Right forelimb (tissue), 1 donor: ENCODE data around the gene TEX50.
"Not testable (repeated sequence)": the region's sequence is repeated elsewhere in the genome, so short reads cannot be mapped to it uniquely, and the experiment has no call there.

Experiments used
- DNase-seq: peaks from one replicate; pipeline ENCODE4 v3.0.0-alpha.2; 2018

The TEX50 gene

GRCh38 chr1:173635116-173635515, at the start of gene TEX50:
Gene TEX50 (plus strand): TSS chr1:173635338. CDS start chr1:173635522, 184 bp downstream.
- DNase-seq = no peak

GRCh38 chr1:173590557-173590956, 44.6 kb upstream of the TEX50 start:
- DNase-seq = no peak

- DNase-seq = not testable (repeated sequence)
These were observed 44.0 kb upstream of the TEX50 start for GRCh38 chr1:173591138-173591537.

- DNase-seq = no peak
These were observed 38.9 kb upstream of the TEX50 start for GRCh38 chr1:173596097-173596825.

GRCh38 chr1:173601588-173601987, 33.5 kb upstream of the TEX50 start:
- DNase-seq = no peak

- DNase-seq = no peak
These were observed 32.0 kb upstream of the TEX50 start, which contains the start of gene SLC9C2 for GRCh38 chr1:173603056-173603591. Gene SLC9C2 (minus strand): TSS chr1:173603072. CDS start chr1:173601776, 1,296 bp downstream.

- no peak for DNase-seq
These were observed 26.5 kb upstream of the TEX50 start for GRCh38 chr1:173608503-173609216.

- DNase-seq = not testable (repeated sequence)
These were observed 22.1 kb upstream of the TEX50 start for GRCh38 chr1:173613086-173613485.

GRCh38 chr1:173616859-173617258, 18.3 kb upstream of the TEX50 start:
- no peak for DNase-seq

- DNase-seq = no peak
These were observed 7.9 kb upstream of the TEX50 start for GRCh38 chr1:173627269-173627668.

GRCh38 chr1:173628888-173629287, 6.2 kb upstream of the TEX50 start:
- no peak for DNase-seq

GRCh38 chr1:173637236-173638042, 2.3 kb downstream of the TEX50 start:
- DNase-seq = not testable (repeated sequence)

GRCh38 chr1:173638043-173639021, 3.2 kb downstream of the TEX50 start:
- DNase-seq = no peak

GRCh38 chr1:173639102-173639501, 4.0 kb downstream of the TEX50 start:
- DNase-seq = no peak

- not testable (repeated sequence) for DNase-seq
These were observed 7.5 kb downstream of the TEX50 start for GRCh38 chr1:173642450-173643139.

GRCh38 chr1:173646656-173647055, 11.5 kb downstream of the TEX50 start:
- DNase-seq = no peak

- no peak for DNase-seq
These were observed 13.9 kb downstream of the TEX50 start for GRCh38 chr1:173648880-173649605.

GRCh38 chr1:173660306-173660705, 25.2 kb downstream of the TEX50 start:
- no peak for DNase-seq

- DNase-seq = no peak
These were observed 26.1 kb downstream of the TEX50 start for GRCh38 chr1:173661271-173661670.

GRCh38 chr1:173661763-173662162, 26.6 kb downstream of the TEX50 start:
- no peak for DNase-seq
